HG02884 (cell line): Measurements from ENCODE around the gene PPHLN1.
A peak's percentile ranks its signal among the peaks of the same experiment; 100 is the strongest.

Experiments used
- ATAC-seq: cut with Tn5 transposase; IDR thresholded peaks from one replicate; pipeline ENCODE4 v1.9.1; 2021; ENCODE audit warnings: mild to moderate bottlenecking, moderate library complexity; ENCODE audit not compliant: unreplicated experiment

Gene PPHLN1, protein sequence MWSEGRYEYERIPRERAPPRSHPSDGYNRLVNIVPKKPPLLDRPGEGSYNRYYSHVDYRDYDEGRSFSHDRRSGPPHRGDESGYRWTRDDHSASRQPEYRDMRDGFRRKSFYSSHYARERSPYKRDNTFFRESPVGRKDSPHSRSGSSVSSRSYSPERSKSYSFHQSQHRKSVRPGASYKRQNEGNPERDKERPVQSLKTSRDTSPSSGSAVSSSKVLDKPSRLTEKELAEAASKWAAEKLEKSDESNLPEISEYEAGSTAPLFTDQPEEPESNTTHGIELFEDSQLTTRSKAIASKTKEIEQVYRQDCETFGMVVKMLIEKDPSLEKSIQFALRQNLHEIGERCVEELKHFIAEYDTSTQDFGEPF

DNA sequence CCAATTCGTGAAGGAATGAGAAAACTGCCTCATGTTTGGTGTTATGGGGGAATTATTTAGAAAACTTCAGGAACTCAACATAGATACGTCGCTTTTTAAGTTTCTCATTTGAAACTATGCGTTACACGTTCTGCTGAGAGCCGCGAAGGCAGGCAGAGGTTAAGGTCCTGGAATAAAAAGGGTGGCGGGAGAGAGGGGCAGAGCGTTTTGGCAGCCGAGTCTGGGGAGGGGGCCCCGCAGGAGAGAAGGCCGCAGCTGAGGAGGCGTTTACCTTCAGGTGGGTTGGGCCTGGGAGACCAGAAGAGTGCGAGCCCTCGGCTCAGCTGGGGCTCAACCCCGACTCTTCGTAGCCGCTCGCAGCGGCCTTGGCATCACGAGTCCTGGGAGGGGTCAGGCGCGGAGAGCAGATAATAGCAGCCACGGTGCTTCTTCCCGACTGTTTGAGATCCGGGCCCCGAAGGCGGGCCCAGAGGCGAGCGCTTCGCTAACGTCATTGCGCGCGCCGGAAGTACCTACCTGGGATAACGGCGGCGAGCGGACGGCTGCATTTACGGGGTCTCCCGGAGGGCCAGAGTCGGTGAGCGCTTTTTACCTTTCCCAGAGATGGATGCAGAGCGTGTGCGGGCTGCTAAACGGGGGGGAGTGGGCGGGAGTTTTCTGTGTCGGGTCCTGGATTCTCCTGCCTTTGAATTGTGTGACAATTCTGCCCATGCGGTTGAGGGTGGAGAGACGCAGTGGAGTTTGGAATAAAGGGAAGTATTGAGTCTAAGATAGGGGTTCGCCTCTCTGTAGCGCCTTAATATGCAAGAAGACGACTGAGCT is at the start of gene PPHLN1, which contains the start of gene ZCRB1:
PPHLN1 (plus strand) TSS at position 515 of the 822 bp plus-strand sequence. CDS start 9,736 bp downstream, outside the sequence.
ZCRB1 (minus strand) TSS at position 442 of the 822 bp plus-strand sequence. CDS start 1,992 bp downstream, outside the sequence.
- ATAC-seq, result peak; percentile 90

DNA sequence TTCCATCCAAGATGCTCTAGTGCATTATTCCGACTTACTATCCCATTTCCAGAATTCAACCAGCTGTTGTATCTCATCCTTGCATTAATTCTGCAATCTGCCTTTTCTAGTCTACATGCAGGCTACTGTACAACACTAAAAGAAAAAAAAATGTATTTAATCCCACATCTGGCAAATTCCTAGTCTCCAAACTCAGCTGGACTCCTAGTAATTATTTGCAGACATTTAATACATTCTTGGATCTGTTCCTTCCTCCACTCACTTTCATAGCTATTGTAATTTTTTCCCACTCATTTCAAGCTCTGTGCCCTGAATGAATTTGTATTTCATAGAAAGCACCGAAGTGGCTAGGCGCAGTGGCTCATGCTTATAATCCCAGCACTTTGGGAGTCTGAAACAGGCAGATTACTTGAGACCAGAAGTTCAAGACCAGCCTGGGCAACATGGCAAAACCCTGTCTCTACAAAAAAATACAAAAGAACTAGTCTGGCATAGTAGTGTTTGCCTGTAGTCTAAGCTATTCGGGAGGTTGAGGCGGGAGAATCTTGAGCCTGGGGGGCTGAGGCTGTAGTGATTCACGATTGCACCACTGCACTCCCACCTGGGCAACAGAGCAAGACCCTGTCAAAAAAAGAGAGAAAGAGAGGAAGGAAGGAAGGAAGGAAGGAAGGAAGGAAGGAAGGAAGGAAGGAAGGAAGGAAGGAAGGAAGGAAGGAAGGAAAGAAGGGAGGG is 48.4 kb upstream of the PPHLN1 start:
- ATAC-seq, result no peak

DNA sequence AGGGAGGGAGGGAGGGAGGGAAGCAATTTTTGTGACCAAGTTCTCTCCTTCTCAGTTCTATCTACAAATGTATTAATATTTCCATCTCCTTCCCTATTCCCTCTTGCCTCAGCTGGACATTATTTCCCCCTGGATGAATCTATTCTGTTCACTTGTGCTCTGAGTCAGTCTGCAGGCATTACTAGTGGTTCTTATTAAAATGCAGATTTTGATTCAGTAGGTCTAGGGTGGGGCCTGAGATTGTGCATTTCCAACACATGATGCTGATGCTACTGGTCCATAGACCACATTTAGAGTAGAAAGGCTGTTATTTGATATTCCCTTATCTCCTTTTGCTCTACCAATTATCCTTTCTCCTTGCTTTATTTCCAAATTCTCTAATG is 47.8 kb upstream of the PPHLN1 start:
- ATAC-seq, result no peak

DNA sequence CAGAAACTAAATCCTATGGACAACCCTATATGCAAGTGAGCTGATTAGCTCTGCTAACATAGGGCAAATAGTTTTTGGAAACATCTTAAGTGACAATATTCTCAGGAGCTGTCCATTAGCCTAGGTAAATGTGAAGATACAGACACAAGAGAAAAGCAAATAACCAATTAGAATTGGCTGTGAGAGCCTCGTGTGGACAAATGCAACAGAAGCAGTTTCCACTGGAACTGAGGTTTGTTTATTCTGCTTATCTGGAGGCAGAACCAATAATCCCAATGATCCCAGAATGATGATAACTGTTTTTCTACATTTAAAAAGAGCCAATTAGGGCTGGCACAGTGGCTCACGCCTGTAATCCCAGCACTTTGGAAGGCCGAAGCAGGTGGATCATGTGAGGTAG is 44.7 kb upstream of the PPHLN1 start:
- ATAC-seq, result no peak

DNA sequence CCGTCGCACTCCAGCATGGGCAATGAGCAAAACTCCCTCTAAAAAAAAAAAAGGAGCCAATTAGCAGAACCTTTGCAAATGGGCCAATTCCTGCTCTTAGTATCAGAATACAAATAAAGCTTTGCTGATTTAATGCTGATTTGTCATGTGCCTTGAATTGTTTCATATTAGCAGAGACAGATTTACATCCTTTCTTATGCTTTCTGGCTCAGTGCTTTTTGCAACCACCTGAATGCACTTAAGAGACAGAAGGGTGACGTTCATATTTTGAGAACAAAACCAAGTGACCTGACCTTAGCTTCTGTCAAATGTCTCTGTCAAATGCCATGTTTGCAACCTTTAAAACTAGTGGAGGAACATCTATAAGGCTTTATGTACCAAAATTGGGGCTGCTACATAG is 44.1 kb upstream of the PPHLN1 start:
- no peak for ATAC-seq

DNA sequence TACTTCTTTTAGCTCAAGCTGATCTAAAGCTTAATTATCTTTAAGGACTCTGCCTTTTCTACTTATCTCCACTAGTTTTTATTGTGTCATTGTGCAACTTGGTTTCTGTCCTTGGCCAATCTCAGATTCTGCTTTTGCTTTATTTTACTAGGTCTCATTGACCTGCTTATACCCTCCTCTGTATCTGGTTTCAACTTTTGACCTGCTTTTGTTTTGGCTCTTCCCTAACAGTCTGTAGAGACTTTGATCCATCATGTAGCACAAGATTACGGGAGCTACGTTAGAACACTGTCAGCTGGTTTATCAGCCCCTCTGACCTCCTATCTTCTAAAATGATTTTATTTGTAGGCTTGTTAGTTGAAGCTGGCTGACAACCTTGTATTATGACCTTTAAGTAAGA is 43.7 kb upstream of the PPHLN1 start:
- ATAC-seq, result no peak

DNA sequence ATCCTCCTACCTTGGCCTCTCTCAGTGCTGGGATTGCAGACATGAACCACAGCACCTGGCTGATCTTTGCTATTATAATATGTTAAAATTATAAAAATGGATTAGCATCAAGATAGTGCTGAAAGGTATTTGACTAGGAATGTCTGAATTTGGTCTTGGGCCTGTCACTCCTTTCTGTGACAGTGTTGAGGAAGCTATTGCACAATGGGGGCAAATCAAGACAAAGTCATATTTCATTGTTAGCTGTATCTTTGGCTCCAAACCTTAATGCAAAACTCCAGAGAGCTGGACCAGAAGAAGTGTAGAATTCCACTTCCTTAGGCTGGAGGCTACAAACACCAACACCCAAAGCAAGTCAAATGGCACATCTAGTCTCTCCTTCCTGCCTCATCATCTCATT is 42.2 kb upstream of the PPHLN1 start:
- no peak for ATAC-seq

DNA sequence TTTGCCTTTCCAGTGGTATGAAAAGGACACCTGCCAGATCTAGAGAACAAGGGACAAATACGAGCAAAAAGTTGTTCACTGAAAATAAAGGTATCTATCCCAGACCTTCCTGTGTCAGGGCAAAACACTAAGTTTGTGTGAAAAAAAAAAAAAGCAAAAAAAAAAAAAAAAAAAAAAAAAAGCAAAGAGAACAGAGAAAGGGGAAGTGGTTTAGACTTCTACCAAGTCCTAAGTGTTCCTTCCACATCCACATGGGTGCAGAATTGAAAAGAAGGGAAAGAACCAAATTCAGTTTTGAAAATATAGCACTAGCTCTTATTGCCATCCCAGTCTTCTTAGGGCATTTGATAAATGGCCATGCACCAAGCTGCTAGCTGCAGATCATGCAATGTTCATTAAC is 41.8 kb upstream of the PPHLN1 start:
- peak; percentile 54 for ATAC-seq

DNA sequence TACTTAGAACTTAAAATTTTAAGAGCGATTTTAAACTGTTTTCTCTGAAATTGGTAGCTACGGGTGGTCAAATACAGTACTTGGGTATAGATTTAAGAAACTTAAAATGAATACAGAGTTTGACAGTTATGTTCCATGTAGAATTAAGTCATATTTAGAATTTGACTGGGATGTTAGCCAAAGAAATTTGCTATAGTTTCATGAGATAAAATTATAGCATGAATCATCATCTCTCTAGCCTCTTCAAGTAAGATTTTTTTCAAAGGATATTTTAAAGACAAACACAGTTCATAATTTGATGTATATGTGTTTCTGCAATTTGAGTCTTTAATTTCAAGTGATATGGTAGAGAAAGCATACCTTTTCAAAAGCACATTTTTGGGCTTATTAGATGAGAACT is 41.1 kb upstream of the PPHLN1 start:
- ATAC-seq, result no peak

DNA sequence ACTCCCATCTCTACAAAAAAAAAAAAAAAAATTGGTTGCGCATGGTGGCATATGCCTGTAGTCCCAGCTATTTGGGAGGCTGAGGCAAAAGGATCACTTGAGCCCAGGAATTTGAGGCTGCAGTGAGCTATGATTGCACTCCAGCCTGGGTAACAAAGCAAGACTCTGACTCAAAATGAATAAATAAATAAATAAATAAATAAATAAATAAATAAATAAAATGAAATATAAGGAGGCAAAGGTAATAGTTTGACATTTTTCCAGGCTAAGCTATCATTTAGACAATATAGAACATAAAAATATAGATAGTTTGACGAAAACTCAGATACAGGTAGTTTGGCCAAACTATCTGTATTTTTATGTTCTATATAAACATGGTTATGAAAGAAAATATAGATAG is 40.5 kb upstream of the PPHLN1 start:
- ATAC-seq, result no peak

DNA sequence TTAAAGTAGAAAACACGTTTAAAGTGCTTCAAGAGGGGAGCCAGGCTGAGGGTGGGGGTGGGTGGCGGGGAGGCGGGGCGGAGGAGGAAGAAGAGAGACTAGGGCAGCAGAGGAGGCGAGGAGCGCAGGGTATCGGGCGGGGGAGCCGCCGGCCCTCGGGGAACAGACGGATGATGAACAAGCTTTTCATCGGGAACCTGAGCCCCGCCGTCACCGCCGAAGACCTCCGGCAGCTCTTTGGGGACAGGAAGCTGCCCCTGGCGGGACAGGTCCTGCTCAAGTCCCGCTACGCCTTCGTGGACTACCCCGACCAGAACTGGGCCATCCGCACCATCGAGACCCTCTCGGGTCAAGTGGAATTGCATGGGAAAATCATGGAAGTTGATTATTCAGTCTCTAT is 39.2 kb upstream of the PPHLN1 start:
- no peak for ATAC-seq

DNA sequence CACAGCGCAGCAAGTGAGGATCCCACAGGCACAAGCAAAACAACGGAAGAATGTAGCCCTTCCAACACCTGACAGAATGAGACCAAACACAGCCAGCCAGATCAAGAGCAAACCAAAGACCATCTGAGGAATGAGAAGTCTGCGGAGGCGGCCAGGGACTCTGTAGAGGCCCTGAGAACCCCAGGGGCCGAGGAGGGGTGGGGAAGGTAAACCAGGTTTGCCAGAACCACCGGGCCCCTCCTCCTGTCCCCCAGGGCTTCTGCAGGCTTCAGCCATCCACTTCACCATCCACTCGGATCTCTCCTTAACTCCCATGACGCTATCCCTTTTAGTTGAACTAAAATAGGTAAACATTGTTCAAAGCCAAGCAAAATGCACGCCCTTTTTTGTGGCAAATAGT is 37.4 kb upstream of the PPHLN1 start:
- ATAC-seq, result no peak

DNA sequence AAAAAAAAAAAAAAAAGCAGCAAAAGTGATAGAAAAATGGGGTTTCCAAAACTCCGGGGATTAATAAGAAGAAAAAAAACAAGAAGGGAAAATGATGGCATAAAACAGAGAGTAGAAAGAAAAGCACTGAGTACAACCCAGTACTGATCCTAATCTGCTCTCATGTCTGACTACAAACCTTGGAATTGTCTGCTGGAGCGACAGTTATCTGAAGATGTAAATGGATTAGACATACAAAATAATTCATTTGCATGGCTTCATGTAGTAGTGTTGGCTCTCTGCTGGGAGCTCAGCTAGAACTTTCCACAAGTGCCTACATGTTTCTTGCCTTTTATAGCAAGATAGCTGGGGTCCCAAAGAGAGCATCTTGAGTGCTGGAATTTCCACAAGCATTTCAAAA is 34.3 kb upstream of the PPHLN1 start:
- no peak for ATAC-seq

DNA sequence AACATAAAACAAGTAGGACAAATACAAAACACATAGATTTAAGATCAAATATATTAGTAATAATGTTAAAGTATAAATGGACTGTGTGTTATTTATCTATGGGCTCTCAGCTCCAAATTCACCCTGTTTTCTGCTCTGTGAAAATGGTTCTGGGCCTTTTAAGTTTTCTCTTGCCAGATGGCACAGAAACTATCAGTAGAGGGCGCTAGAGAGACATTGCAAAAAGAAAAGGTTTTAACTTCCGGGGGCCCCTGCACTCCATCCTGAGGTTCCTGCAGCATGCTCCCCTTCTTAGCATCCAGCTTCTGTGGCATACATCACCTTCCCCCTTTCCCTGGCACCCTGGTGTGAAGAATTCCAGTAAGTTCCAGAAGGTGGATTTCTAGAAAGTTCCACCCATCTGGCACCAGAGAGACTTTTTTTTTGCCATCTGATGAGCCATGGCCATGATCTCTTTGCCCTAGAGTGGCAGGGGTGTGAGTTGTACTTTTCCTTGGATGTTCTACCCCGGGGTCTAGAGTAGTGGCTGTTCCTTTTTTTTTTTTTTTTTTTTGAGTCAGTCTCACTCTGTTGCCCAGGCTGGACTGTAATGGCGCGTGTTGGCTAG is 29.4 kb upstream of the PPHLN1 start:
- no peak for ATAC-seq

DNA sequence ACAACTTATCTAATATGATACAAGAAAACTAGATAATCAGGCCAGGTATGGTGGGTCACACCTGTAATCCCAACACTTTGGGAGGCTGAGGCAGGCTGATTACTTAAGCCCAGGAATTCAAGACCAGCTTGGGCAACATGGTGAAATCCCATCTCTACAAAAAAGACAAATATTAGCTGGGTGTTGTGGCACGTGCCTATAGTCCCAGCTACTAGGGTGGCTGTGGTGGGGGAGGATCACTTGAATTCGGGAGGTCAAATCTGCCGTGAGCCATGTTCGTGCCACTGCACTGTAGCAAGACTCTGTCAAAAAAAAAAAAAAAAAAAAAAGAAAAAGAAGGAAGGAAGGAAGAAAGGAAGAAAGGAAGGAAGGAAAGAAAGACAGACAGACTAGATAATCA is 27.1 kb upstream of the PPHLN1 start:
- no peak for ATAC-seq

DNA sequence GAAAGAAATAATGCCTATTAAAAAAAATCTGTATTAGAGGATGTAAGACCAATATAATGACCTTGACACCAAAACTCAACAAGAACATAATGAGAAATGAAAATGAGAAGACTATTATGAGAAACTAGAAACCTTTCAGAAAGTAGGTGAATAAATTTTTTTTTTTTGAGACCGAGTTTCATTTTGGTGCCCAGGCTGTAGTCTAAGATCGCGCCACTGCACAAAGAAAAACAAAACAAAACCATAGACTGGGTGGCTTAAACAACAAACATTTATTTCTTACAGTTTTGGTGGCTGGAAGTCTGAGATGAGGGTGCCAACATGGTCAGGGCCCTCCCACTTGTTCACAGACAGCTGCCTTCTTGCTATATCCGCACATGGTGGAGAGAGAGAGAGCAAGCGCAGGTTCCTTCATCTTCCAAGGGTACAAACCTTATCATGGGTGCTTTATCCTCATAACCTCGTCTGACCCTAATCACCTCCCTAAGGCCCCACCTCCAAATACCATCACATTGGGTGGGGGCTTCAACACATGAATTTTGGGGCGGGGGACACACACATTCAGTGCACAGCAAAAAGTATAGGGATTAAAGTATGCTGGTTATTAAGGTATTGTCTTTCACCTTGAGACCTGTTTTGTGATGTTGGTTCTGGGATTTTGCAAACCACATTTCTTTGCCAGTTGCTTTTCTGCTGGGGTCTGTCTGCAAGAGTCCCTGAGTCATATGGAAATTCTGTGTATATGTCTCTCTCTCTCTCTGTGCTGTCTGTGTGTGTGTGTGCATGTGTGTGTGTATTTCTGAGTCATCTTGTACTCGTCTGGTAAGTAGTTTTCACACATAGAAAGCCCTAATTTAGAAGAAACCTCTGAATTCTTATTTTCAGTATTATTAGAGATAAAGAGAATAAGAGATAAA is 26.3 kb upstream of the PPHLN1 start:
- ATAC-seq, result peak; percentile 90

DNA sequence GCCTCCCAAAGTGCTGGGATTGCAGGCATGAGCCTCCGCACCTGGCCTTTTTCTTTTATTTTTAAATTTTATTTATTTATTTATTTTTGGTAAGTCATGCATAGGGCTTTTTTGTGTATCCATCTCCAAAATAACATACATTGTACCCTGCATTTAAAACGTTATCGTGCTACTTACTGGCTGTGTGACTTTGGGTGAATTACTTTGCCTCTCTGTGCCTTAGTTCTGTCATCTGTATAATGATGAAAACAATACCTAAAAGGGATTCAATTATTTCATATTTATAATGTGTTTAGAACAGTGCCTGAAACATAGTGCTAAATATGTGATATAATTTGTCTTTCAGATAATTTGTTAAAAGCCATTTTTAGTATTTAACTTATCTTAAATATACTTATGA is 19.7 kb upstream of the PPHLN1 start:
- no peak for ATAC-seq

DNA sequence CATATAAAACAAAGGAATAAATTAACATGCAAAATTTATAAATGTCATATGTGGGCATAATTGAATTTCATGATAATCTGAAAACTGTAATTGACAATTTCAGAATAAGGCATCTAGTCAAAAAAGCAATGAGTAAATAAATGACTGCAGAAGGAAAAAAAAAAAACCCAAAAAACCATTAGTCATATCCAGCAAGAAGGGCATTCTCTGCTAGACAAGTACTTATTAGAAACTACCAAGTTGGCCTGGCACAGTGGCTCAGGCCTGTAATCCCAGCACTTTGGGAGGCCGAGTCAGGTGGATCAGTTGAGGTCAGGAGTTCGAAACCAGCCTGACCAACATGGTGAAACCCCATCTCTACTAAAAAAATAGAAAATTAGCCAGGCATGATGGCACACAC is 17.6 kb upstream of the PPHLN1 start:
- no peak for ATAC-seq

DNA sequence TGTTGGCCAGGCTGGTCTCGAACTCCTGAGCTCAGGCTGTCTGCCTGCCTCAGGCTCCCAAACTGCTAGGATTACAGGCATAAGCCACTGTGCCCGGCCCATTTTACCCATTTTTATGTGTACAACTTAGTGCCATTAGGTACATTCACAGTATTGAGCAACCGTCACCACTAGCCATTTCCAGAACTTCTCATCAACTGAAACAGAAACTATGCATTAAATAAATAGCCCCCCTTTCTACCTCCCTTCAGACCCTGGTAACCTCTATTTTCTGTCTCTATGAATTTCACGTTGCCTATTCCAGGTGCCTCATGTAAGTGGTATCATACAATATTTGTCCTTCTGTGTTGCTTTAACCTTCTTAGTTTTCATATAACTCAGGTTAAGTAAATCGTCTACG is 16.0 kb upstream of the PPHLN1 start:
- ATAC-seq, result no peak

DNA sequence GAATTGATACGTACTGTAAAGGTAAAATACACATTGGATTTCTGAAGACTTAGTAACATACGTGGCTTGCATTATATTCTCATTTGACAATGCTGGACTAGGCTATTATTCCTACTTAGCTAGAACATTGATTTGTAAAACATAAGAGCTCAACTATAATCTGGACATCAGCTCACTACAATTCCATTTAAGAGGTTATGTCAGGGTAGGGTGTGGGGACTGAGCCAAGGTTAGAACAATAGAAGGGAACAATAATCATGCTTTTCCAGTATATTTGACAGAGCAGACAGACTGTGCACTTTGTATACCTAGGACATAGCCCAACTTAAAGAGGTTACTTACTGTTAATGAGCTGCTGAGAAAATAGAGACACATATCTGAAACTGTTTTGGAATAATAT is 10.9 kb upstream of the PPHLN1 start:
- ATAC-seq, result no peak
